HCT116 (cell line): ENCODE measurements around the gene AARSD1. TPM values are rescaled to one million over a fixed set of nuclear protein-coding genes. Genes with fewer than 3 reads are reported as not detected.

Source experiments
- ATAC-seq: fragments of 200-7000 bp; cut with Tn5 transposase; 2 replicates; pipeline ENCODE4 v1.9.1; 2020; ENCODE audit warnings: mild to moderate bottlenecking, moderate library complexity
- BruUV-seq: library from RNA; stranded (reverse); fragments of 400-500 nt; replicated peaks from 2 replicates; lab custom pipeline; 2021; lab: Mats Ljungman, UMichigan
- CTCF ChIA-PET: fragments of 300-600 bp; sonication (Branson Sonifier 250); formaldehyde crosslinking; loops from one replicate; lab custom pipeline; 2021; ENCODE audit warnings: antibody characterized with exemption; lab: Charles Lee
- POLR2A ChIA-PET: fragments of 300-600, 350-600 bp; sonication (Branson Sonifier 250); formaldehyde crosslinking; loops from one replicate; lab custom pipeline; 2021; ENCODE audit warnings: antibody characterized with exemption; lab: Charles Lee
- RAD21 ChIA-PET, 2 experiments: fragments of 300-600 bp; sonication (Branson Sonifier 250); formaldehyde crosslinking; loops; one replicate each; lab custom pipeline; 2023; ENCODE audit warnings: low total read pairs in 2 of 2; ENCODE audit not compliant: uncharacterized antibody in 2 of 2, unreplicated experiment in 2 of 2, low non-redundant PET in 1 of 2; lab: Charles Lee
- DNase-seq: peaks from one replicate; pipeline ENCODE4 v3.0.0-alpha.2; 2010; ENCODE audit warnings: low read depth, low spot score
- H2AFZ ChIP-seq: fragments of 200-600 bp; shearing (Covaris generic), sonication (generic); 2 replicates; pipeline ENCODE4 v1.6.1; 2017; ENCODE audit warnings: low read depth, mixed run types, mixed read lengths, antibody characterized with exemption, low read length; ENCODE audit not compliant: poor library complexity, severe bottlenecking
- H3K27ac ChIP-seq: 2 replicates; pipeline ENCODE4 v1.5.1; 2012; ENCODE audit warnings: low read depth, low read length
- H3K27me3 ChIP-seq: fragments of 200-600 bp; sonication (generic); 2 replicates; pipeline ENCODE4 v1.6.1; 2016; ENCODE audit warnings: mixed run types, low read length, mixed read lengths; ENCODE audit not compliant: insufficient read depth
- H3K36me3 ChIP-seq, 2 experiments: fragments of 200-500 bp in 1 of 2; fragments of 200-600 bp in 1 of 2; sonication (Bioruptor generic) in 1 of 2; sonication (generic) in 1 of 2; 2 replicates each; pipeline versions ENCODE4 v1.5.1 to v1.6.1; 2014 to 2016; ENCODE audit warnings: low read length in 2 of 2, inconsistent platforms in 1 of 2, mixed read lengths in 1 of 2, mixed run types in 1 of 2; ENCODE audit not compliant: insufficient read depth in 2 of 2, control insufficient read depth in 1 of 2
- H3K4me1 ChIP-seq, 2 experiments: fragments of 200-600 bp in 1 of 2; sonication (generic) in 1 of 2; 2 replicates each; pipeline versions ENCODE4 v1.5.1 to v1.6.1; 2012 to 2017; ENCODE audit warnings: low read length in 2 of 2, inconsistent platforms in 1 of 2, mild to moderate bottlenecking in 1 of 2, mixed read lengths in 1 of 2, mixed run types in 1 of 2, moderate library complexity in 1 of 2; ENCODE audit not compliant: insufficient read depth in 2 of 2, control insufficient read depth in 1 of 2
- H3K4me2 ChIP-seq: fragments of 200-600 bp; sonication (generic); 2 replicates; pipeline ENCODE4 v1.6.1; 2017; ENCODE audit warnings: mixed run types, low read length, mixed read lengths
- H3K4me3 ChIP-seq, 2 experiments: fragments of 200-600 bp in 1 of 2; sonication (generic) in 1 of 2; replicated peaks in 1 of 2; 2 replicates each; pipeline ENCODE4 v1.5.1; 2011 to 2016; ENCODE audit warnings: low read length in 2 of 2, control low read depth in 1 of 2, low read depth in 1 of 2, mild to moderate bottlenecking in 1 of 2, mixed read lengths in 1 of 2, mixed run types in 1 of 2
- H3K79me2 ChIP-seq: fragments of 200-600 bp; sonication (generic); 2 replicates; pipeline ENCODE4 v1.6.1; 2017; ENCODE audit warnings: mild to moderate bottlenecking, mixed run types, low read length, moderate library complexity, mixed read lengths; ENCODE audit not compliant: insufficient read depth
- H3K9ac ChIP-seq: fragments of 200-600 bp; sonication (generic); 2 replicates; pipeline ENCODE4 v1.6.1; 2016; ENCODE audit warnings: low read length, mixed read lengths
- H3K9me2 ChIP-seq: fragments of 200-600 bp; sonication (generic), shearing (Covaris generic); 2 replicates; pipeline ENCODE4 v1.6.1; 2017; ENCODE audit warnings: mixed run types, mild to moderate bottlenecking, moderate library complexity; ENCODE audit not compliant: insufficient read depth
- H3K9me3 ChIP-seq, 2 experiments: fragments of 200-500 bp in 1 of 2; fragments of 200-600 bp in 1 of 2; sonication (Bioruptor generic) in 1 of 2; sonication (generic) in 1 of 2; 2 replicates each; pipeline ENCODE4 v1.6.1; 2014 to 2017; ENCODE audit warnings: low read length in 2 of 2, mixed read lengths in 2 of 2, inconsistent platforms in 1 of 2, low read depth in 1 of 2, mild to moderate bottlenecking in 1 of 2, mixed run types in 1 of 2, moderate library complexity in 1 of 2; ENCODE audit not compliant: control insufficient read depth in 1 of 2, insufficient read depth in 1 of 2
- H4K20me1 ChIP-seq: fragments of 200-600 bp; sonication (generic), shearing (Covaris generic); 2 replicates; pipeline ENCODE4 v1.6.1; 2017; ENCODE audit warnings: mixed run types, mild to moderate bottlenecking, moderate library complexity; ENCODE audit not compliant: insufficient read depth
- CBX3 ChIP-seq: IDR thresholded peaks from 2 replicates; pipeline ENCODE4 v1.6.1; 2012; ENCODE audit warnings: low read depth
- EGR1 ChIP-seq: IDR thresholded peaks from 2 replicates; pipeline ENCODE4 v1.6.1; 2012; ENCODE audit warnings: low read depth
- ELF1 ChIP-seq: IDR thresholded peaks from 2 replicates; pipeline ENCODE4 v1.6.1; 2012; ENCODE audit warnings: low read depth, borderline replicate concordance
- EZH2 ChIP-seq: fragments of 200-600 bp; sonication (generic); IDR thresholded peaks from 2 replicates; pipeline ENCODE4 v1.6.1; 2017; ENCODE audit warnings: antibody characterized with exemption, mixed run types
- EZH2phosphoT487 ChIP-seq: fragments of 200-600 bp; IDR thresholded peaks from 2 replicates; pipeline ENCODE4 v1.6.1; 2018; ENCODE audit warnings: antibody characterized with exemption, borderline replicate concordance
- POLR2AphosphoS5 ChIP-seq: IDR thresholded peaks from 2 replicates; pipeline ENCODE4 v1.6.1; 2011; ENCODE audit warnings: mild to moderate bottlenecking, low read depth, low read length, moderate library complexity
- RAD21 ChIP-seq: IDR thresholded peaks from 2 replicates; pipeline ENCODE4 v1.6.1; 2012; ENCODE audit warnings: low read depth, mild to moderate bottlenecking
- SP1 ChIP-seq: IDR thresholded peaks from 2 replicates; pipeline ENCODE4 v1.6.1; 2012; ENCODE audit warnings: low read depth
- SRF ChIP-seq: IDR thresholded peaks from 2 replicates; pipeline ENCODE4 v1.6.1; 2012; ENCODE audit warnings: low read depth
- TCF7L2 ChIP-seq: IDR thresholded peaks from 2 replicates; pipeline ENCODE4 v1.7.0; 2011; ENCODE audit warnings: borderline replicate concordance, inconsistent platforms; ENCODE audit not compliant: insufficient read depth, insufficient read length; ENCODE audit errors: extremely low read depth
- YY1 ChIP-seq: IDR thresholded peaks from 2 replicates; pipeline ENCODE4 v1.6.1; 2011; ENCODE audit warnings: low read length, low read depth, moderate library complexity, mild to moderate bottlenecking; ENCODE audit not compliant: insufficient replicate concordance; ENCODE audit errors: extremely low read depth
- ZBTB33 ChIP-seq: IDR thresholded peaks from 2 replicates; pipeline ENCODE4 v1.6.1; 2011; ENCODE audit warnings: mild to moderate bottlenecking, low read length, moderate library complexity; ENCODE audit not compliant: insufficient replicate concordance; ENCODE audit errors: extremely low read depth
- ZFX ChIP-seq: fragments of 450-650 bp; IDR thresholded peaks from 2 replicates; pipeline ENCODE4 v1.6.1; 2017
- ZNF274 ChIP-seq: fragments of 200-500 bp; sonication (Bioruptor generic); IDR thresholded peaks from 2 replicates; pipeline ENCODE4 v1.6.1; 2014; ENCODE audit warnings: mild to moderate bottlenecking, low read depth, low read length, inconsistent platforms
- intact Hi-C: fragments of 100-400 bp; cut with micrococcal nuclease; formaldehyde crosslinking; loops from 2 replicates; pipeline ENCODE4 v1.10.0; 2022
- total RNA-seq: library from RNA; stranded (reverse); gene quantifications from one replicate; pipeline ENCODE4 v1.2.1, GENCODE V29; 2021; ENCODE audit not compliant: unreplicated experiment
- TF ChIP-seq, protein P1 (sequence below): IDR thresholded peaks from 2 replicates; pipeline ENCODE4 v1.6.1; 2012
- TF ChIP-seq, protein P2 (sequence below): IDR thresholded peaks from 2 replicates; pipeline ENCODE4 v1.6.1; 2012
- TF ChIP-seq, protein P3 (sequence below): IDR thresholded peaks from 2 replicates; pipeline ENCODE4 v1.6.1; 2012; ENCODE audit warnings: low read depth

Gene AARSD1
- total RNA-seq, 1 experiment from 2014 or later: 65.9 TPM

GRCh38 chr17:42913522-42913921, 50.7 kb downstream of the AARSD1 start (continued):
- TF ChIP-seq ZBTB33: no peak
- TF ChIP-seq ZFX: no peak
- no peak for TF ChIP-seq TCF7L2
- no peak for TF ChIP-seq SRF
- no peak for TF ChIP-seq POLR2AphosphoS5
- TF ChIP-seq SP1: no peak
- TF ChIP-seq, protein P1, sequence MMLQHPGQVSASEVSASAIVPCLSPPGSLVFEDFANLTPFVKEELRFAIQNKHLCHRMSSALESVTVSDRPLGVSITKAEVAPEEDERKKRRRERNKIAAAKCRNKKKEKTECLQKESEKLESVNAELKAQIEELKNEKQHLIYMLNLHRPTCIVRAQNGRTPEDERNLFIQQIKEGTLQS: no peak
- TF ChIP-seq, protein P2, sequence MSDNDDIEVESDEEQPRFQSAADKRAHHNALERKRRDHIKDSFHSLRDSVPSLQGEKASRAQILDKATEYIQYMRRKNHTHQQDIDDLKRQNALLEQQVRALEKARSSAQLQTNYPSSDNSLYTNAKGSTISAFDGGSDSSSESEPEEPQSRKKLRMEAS: no peak
- no peak for TF ChIP-seq EZH2phosphoT487
- no peak for TF ChIP-seq YY1
- TF ChIP-seq RAD21: no peak
- no peak for TF ChIP-seq EGR1
- TF ChIP-seq, all 23 proteins: peak for 0

- no peaks in the 10 kb centered on the region for H3K9me3 ChIP-seq
- no peaks in the 10 kb centered on the region for H3K36me3 ChIP-seq
- no peak overlapping the region for H3K9ac ChIP-seq
- H3K4me3 ChIP-seq: no peak overlapping the region
- ChIA-PET CTCF (no interaction called here), POLR2A (interaction anchor here (0.7 kb wide), 1 partner anchor 145 kb away, joined by 3 read pairs; no protein-coding TSS in a partner anchor), RAD21 (no interaction called here)
- H3K4me2 ChIP-seq: no peak overlapping the region
- no peak for DNase-seq
- H3K4me1 ChIP-seq: no peaks in the 10 kb centered on the region
- no peaks in the 10 kb centered on the region for H4K20me1 ChIP-seq
- H3K79me2 ChIP-seq: no peaks in the 10 kb centered on the region
- H3K27ac ChIP-seq: no peak overlapping the region
- no TSS peak for BruUV-seq
- H3K9me2 ChIP-seq: no peaks in the 10 kb centered on the region
- peaks cover 15% of the 10 kb centered on the region for H3K27me3 ChIP-seq
- H2AFZ ChIP-seq: no peak overlapping the region
- intact Hi-C loops: no loop called here
- ATAC-seq: no peak
- no peak for TF ChIP-seq RAD21
- TF ChIP-seq ZFX: no peak
- TF ChIP-seq CBX3: no peak
- TF ChIP-seq, protein P3, sequence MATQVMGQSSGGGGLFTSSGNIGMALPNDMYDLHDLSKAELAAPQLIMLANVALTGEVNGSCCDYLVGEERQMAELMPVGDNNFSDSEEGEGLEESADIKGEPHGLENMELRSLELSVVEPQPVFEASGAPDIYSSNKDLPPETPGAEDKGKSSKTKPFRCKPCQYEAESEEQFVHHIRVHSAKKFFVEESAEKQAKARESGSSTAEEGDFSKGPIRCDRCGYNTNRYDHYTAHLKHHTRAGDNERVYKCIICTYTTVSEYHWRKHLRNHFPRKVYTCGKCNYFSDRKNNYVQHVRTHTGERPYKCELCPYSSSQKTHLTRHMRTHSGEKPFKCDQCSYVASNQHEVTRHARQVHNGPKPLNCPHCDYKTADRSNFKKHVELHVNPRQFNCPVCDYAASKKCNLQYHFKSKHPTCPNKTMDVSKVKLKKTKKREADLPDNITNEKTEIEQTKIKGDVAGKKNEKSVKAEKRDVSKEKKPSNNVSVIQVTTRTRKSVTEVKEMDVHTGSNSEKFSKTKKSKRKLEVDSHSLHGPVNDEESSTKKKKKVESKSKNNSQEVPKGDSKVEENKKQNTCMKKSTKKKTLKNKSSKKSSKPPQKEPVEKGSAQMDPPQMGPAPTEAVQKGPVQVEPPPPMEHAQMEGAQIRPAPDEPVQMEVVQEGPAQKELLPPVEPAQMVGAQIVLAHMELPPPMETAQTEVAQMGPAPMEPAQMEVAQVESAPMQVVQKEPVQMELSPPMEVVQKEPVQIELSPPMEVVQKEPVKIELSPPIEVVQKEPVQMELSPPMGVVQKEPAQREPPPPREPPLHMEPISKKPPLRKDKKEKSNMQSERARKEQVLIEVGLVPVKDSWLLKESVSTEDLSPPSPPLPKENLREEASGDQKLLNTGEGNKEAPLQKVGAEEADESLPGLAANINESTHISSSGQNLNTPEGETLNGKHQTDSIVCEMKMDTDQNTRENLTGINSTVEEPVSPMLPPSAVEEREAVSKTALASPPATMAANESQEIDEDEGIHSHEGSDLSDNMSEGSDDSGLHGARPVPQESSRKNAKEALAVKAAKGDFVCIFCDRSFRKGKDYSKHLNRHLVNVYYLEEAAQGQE: no peak
- no peak for TF ChIP-seq ZNF274
- TF ChIP-seq ZBTB33: no peak
- no peak for TF ChIP-seq ELF1
- no peak for TF ChIP-seq EZH2
Observed at GRCh38 chr17:42908872-42909700, 55.2 kb downstream of the AARSD1 start.
